ENCODE measurements around the gene TAOK3.
"Not testable (repeated sequence)": the region's sequence is repeated elsewhere in the genome, so short reads cannot be mapped to it uniquely, and the experiment has no call there.

TAOK3 gene

DNA sequence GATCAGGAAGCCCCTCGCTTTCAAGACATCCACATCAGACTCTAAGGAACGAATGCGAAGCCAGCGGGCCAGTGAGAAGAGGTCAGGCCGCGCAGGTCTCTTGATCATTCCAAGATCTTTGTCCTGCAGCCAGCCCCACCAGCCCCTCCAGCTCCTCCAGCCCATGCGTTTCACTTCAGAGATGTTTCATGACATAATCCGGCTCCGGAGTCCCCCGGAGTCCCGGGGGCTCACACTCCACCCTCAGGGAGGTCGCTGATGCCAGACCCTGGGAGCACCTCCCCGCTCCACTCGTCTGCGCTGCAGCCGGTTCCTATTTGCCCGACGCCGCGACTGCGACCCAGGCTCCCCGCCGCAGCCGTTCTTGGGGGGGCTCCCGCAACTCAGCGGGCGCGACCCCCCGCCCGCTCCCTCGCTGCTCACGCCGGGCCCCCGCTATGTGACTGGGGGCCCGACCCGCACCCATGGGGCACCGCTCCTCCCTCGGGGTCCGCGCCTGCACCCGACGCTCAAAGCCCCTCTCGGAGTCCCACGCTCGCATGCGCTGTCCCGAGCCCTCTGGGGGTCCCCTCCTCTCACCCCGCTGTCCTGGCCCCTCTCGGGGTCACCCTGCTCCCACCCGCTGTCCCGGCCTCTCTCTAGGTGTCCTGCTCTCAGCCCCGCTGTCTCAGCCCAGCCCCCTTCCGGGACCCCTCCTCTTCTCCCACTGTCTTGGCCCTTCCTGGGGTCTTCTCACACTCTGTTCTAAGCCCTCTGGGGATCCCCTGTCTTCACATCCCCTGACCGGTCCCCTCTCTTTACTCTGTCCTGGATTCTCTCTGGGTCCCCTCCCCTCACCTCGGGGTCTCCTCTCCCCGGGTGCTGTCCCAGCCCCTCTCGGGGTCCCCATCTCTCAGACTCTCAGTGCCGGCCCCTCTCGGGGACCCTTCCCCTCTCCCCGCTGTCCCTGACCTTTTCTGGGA is 1.1 kb downstream of the TAOK3 start:
- DNase-seq = peak; percentile 35

DNA sequence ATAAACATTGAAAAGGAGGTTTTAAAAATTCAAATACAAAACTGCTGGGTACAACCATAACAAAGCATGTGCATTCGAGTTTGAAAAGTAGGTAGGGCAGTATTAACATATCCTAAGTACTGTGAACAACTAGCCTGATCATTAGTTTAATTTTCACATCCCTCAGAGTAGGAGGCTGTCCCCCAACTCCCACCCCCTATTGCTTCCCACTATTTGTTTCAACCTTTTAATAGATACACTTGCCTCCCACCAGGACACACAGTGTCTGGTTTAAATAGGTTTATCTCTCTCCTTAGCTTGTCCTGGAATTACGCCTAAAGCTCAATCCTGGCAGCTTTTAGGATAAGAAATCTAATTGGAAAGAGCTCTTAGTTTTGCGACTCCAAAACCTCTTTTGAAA is 2.1 kb downstream of the TAOK3 start:
- no peak for DNase-seq

DNA sequence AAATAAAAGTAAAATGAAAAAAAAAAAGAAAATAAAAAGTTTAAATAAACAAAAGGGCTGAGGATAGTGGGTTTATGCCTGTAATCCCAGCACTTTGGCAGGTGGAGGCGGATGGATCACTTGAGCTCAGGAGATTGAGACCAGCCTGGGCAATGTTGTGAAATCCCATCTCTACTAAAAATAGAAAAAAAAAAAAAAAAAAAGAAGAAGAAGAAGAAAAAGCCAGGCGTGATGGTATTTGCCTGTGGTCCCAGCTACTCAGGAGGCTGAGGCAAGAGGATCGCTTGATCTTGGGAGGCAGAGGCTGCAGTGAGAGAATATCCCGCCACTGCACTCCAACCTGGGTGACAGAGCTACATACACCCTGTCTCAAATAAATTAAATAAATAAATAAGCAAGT is 3.9 kb downstream of the TAOK3 start:
- no peak for DNase-seq

DNA sequence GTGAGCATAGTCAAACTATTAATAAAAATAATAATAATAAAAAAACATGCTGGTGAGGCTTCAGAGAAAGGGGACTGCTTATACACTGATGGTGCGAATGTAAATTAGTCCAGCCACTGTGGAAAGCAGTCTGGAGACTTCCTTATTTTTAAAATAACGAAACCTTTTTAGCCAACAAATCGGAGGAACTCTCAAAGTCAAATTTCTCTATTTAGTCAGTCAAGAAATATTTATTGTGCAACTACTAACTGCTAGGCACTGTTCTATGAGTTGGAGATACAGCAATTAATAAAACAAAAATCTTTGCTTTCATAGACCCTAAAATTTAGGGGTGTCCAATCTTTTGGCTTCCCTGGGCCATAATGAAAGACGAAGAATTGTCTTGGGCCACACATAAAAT is 10.8 kb downstream of the TAOK3 start:
- no peak for DNase-seq

DNA sequence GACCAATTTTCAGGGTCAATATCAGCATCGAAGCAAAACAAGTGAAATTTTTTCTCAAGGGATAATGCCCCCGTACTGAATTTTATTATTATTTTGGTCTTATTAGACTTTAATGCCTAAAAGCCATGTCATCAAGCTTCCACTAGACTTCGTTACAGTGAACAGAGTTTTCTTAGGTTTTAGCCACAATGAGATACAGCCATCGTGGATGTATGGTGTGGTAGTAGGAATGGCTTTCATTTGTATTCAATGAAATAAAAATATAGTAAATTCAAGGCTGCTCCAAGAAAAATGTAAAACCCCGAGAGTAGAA is 11.7 kb downstream of the TAOK3 start:
- no peak for DNase-seq

DNA sequence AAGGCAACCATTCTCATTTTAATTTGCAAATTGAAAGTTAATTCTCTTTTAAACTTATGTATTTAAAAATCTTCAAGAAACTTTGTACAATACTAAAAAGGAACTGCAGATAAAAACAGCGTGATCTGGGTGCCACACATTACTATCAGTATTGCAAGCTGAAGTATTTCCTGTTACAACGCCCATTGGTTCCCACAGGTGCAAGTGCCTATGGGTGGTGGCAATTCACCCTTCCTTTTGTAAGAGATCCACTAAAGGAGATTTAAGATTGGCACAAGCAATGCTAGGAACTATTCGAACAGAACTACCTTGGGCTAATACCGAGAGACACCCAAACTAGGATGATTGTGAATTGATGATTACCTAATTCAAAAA is 13.2 kb downstream of the TAOK3 start:
- DNase-seq = peak; percentile 38

DNA sequence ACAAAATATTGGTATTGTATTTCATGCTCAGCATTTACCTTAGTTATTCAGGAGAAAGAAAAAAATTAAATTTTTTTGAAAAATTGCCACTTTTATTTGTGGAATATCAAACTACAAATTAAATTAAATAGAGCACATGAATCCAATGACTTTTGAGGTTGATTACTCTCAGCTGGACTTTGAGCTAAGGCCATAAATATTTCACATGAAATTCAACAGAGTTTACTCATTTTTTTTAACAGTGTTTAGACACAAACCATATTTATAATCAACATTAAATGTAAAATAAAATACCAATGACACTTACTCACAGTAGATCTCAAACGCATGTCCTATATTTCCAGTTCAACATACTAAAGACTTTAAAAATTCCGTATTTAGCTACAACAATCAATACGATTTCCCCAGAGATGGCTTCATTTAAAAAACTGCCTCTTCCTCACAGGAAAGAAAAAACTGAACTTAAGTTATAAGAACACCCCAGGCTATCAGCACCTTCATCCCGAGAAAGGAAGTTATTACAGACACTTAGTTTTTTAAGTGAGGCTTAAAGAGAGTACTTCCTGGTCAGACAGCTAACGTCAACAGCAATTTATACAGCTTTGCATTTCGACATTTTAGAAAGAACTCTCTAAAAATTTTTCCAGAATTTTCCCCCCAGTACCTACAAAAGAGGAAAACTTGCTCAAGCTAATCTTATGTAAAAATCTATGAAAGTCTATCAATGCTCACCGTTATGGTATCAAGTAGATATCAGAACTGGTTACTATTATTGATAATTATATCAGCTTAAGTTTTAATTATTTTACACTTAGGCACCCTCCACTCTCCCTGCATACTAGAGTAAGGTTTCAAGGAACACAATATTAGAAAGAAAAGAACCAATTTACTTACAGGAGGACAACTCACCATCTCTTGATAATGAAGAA is 13.8 kb downstream of the TAOK3 start:
- DNase-seq = no peak

DNA sequence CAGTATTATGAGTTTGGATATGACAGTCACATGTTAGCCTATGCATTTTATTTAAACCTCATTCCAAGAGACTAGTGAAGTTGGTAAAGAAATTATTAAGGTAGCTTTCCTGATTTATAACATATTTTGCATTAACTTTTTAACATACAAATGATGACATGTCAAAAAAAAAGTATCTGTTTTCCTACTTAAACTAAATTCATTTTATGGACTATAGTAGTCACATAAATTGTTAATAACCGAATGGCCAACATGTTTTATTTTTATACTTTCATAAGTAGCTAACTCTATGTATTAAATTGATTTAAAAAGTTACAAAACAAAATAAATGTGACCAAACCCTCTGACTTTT is 14.7 kb downstream of the TAOK3 start:
- no peak for DNase-seq

DNA sequence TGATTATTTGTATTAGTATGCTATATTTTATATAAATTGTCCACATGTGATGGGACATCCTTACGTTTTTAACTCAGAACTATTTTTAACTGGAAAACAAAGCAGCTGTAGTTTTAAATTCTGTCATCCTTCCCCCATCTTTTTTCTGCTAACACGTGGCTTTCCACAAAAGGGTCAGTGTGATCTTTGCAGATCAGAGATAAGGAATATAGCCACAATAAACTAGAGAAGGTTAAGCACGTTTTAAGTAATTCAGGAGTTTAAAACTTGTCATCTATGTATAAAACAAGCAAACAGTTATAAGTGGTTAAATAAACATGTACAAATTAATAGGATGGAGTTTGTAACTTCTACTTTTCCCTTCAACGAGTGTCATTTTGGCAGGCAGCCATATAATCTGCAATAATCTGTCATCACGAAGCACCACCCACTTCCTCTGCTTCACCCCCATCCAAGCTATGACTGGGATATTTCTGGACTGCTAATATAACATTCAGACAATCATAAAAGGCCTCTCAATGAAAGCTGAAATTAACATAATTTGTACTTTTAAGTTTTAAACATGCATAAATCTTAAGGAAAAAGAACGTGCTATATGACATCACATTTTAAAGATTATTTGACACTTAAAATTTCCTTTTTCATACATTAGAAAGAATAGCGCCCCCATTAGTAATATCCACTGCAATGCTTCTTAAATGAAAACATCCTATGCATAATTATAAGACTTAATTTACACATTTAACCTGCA is 15.3 kb downstream of the TAOK3 start:
- DNase-seq = peak; percentile 54

DNA sequence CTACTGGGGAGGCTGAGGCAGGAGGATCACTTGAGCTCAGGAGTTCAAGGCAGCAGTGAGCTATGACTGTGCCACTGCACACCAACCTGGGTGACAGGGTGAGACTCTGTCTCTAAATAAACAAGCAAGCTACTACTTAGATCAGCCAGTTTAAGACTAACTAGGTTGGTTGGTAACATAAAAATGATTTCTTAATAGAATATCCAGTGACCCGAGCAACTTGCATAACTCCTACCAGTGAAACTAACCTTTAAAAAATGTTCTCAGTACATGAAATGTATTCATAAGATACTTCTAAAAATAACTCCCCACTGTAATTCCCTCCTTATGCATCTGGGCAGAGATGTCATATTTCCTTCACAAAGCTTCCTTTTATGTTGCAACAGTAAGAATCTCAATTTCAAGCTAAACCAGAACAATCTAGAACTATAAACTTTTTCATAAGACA is 15.9 kb downstream of the TAOK3 start:
- DNase-seq = no peak

DNA sequence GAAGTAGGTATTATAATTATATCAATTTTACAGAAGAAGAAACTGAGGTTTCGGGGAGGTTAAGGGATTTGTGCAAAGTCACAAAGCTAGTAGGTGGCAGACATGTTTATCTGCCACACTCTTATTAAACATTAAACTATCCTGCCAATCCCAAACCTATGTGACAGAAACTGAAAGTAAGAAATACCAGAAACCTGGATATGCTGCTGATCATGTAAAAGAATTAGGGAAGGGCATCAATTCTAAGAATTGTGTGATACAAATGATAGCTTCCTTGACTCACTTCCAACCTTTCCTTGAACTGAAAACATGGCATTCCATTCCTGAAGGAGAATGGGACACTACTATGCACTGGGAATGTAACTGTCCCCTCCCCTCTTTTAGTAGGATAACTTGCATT is 16.9 kb downstream of the TAOK3 start:
- no peak for DNase-seq

DNA sequence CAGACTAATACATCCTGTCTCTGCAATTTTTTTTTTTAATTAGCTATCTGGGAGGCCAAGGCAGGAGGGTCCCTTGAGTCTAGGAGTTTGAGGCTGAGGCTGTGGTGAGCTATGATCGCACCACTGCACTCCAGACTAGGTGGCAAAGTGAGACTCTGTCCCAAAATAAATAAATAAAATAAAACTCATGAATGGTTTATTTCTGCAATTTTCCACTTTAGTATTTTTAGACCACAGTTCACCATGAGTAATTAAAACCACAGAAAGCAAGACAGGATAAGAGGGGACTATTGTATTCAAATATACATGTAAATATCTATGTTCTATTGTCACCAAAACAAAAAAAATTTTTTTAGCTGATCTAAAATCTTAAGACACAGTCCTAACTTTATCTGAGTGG is 17.8 kb downstream of the TAOK3 start:
- no peak for DNase-seq

DNA sequence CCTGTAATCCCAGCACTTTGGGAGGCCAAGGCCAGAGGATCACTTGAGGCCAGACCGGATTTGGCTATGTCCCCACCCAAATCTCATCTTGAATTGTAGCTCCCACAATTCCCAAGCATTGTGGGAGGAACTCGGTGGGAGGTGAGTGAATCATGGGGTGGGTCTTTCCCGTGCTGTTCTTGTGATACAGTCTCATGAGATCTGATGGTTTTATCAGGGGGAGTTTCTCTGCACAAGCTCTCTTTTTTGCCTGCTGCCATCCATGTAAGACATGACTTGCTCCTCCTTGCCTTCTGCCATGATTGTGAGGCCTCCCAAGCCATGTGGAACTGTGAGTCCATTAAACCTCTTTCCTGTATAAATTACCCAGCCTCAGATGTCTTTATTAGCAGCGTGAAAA is 18.2 kb downstream of the TAOK3 start:
- not testable (repeated sequence) for DNase-seq

DNA sequence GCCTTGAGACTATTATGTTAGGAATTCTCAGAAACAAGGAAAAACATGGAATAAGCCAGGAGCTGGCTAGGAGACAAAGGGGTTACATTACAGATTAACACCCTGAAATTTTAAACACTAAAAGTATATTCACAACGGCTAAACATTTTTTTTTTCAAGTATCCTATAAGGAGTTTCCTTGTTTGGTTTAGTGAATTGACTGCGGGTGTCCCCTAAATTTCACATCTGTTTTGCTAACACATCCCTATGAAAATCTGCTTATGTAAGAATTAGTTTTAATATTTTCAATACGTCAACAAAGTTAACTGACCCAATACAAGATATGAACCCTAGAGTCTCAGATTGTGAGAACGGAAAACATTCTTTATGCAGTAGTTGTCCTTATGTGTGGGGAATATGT is 19.0 kb downstream of the TAOK3 start:
- no peak for DNase-seq

DNA sequence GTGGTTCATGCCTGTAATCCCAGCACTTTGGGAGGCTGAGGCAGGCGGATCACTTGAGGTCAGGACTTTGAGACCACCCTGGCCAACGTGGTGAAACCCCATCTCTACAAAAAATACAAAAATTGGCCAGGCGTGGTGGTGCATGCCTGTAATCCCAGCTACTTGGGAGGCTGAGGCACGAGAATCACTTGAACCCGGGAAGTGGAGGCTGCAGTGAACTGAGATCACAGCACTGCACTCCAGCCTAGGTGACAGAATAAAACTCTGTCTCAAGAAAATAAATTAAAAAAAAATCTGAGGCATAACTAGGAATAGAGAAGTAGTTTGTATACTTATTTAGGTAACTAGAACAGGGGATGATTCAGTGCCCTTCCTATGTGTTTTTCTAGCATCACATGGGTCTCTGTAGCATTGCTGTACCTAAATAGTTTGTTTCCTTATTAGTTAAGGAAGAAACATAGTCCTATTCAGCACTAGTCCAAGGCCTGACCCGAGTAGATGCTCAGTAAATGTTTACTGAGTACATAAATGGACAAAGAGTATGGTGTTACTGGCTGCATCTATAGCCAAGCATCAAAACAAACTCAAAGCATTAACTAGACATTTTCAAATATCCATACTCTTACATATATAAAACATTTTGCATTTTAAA is 21.7 kb downstream of the TAOK3 start:
- no peak for DNase-seq

DNA sequence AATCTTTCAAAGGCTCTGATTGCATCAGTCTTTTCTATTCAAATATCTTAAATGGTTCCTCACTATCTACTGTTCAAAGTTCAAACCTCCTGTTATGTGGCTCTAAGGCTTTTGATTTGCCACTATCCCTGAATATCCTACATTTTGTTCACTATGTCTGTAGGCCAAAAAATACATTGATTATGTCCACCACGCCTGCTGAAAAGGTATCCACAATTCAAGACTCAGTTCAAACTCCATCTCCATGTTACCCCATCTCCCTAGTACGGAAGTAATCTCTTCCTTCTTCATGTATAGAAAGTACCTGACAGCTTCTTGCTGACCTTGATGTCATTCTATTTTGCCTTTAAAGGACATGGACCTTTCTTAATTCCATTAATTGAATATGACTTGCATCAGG is 24.8 kb downstream of the TAOK3 start:
- DNase-seq = no peak

DNA sequence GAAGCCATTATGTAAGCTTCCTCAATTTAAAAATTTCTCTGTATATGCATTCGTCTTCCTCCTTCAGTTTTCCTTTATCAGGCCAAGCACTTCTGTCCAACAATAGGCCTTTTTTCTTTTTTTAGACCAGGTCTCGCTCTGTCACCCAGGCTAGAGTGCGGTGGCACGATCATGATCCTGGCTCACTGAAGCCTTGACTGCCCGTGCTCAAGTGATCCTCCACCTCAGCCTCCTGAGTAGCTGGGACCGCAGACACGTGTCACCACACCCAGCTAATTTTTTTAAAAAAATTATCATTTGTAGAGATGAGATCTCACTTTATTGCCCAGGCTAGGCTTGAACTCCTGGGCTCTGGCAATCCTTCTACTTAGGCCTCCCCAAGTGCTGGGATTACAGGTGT is 25.8 kb downstream of the TAOK3 start:
- no peak for DNase-seq

DNA sequence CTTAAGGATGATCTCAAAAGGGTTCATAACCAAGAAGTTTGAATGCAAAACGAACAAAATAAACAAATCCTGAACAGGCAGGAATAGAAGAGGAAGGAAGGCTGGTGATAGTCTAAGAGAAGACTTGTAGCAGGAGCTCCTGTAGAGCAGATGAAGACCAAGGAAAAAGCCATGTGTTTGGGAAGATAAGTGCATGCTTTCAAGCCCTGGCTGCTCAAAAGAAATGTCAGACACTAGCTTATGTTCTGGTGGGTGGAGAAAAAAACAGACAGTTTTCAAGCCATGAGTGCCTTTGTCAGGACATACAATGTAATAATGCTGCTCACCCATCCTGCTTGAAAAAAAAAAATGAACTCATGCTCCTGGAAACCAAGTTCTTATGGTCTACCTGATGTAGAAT is 27.4 kb downstream of the TAOK3 start:
- DNase-seq = no peak

DNA sequence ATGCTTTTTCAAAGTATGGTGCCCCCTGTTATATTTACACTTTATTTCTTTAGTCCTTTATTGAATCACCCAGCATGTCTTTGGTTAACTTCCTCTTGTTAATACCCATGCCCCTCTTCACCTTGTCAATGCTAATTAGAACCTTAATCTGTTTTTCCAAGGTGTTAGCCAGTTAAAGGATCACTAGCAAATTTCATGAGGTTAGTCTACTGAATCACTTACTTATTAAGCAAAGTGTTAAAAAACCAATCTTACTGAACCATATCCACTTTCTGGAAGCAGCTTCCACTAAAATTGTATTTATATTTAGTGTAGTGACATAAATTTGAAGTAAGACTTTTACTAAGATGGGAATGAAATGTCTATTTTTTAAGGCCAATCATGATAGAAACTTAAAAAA is 27.9 kb downstream of the TAOK3 start:
- DNase-seq = no peak

DNA sequence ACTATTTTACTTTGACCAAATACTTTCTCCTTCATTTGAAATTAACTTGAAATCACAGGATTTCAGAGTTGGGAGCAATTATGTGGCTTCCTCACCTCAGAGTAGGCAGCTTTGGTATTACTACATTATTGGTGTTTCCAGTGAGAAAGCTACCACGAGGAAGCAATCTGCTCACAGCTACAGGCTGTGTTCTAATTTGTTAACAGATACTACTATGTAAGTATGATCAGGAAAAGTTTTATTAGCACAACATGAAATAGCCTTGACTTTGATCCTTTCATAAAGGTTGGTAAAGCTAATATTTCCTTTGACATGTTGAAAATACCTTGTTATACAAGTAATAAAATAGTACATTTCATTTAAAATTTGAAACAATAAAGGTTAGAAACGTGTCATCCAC is 30.6 kb downstream of the TAOK3 start:
- no peak for DNase-seq

DNA sequence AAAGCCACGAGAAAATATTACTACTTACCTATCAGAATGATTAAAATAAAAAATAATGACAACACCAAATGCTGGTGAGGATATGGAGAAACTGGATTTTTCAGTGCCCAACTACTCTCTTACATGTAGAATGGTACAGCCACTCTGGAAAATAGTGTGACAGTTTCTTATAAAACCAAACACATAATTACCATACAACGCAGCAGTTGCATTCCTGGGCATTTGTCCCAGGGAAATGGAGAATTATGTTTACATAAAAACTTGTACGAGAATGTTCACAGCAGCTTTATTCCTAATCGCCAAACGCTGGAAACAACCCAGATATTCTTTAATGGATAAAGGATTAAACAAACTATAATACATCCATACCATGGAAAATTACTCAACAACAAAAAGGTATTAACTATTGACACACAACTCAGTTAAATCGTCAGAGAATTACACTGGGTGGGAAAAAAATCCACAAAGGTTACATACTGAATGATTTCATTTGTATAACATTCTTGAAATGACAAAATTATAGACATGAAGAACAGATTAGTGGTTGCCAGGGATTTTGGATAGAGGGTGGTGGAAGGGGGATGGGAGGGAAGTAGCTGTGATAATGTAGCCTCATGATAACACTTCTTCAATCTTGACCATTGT is 35.4 kb downstream of the TAOK3 start:
- DNase-seq = no peak

DNA sequence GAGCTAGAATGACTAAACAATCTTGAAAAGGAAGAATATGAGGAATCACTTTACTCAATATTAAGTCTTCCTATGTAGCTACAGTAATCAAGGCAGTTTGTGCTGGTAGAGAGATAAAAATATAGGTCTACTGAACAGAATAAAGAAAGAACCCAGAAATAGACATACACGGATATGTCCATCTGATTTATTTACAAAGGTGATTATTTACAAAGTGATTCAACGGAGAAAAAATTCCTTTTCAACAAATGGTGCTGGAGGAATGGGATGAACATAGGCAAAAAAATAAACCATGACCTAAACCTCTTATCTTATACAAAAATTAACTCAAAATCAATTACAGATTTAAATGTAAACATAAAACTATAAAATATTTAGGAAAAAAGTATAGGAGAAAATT is 36.6 kb downstream of the TAOK3 start:
- DNase-seq = no peak
